Endodermal cell (in vitro differentiated cells): ENCODE measurements around the gene CGRRF1. TPM values are rescaled to one million over a fixed set of nuclear protein-coding genes. Genes with fewer than 3 reads are reported as not detected.

Experiments used
- DNase-seq: peaks from one replicate; pipeline ENCODE4 v3.0.0-alpha.2; 2017
- H3K27ac ChIP-seq: 2 replicates; pipeline ENCODE4 v1.5.1; 2013; ENCODE audit warnings: mild to moderate bottlenecking, low read depth, low read length, moderate library complexity
- H3K27me3 ChIP-seq: 2 replicates; pipeline ENCODE4 v1.6.1; 2013; ENCODE audit warnings: mild to moderate bottlenecking, low read length, moderate library complexity; ENCODE audit not compliant: insufficient read depth, control insufficient read depth, poor library complexity, severe bottlenecking
- H3K36me3 ChIP-seq: 2 replicates; pipeline ENCODE4 v1.7.0; 2013; ENCODE audit warnings: mild to moderate bottlenecking, low read length, moderate library complexity; ENCODE audit not compliant: control insufficient read depth, insufficient read depth
- H3K4me1 ChIP-seq: one replicate; pipeline ENCODE4 v1.7.0; 2013; ENCODE audit warnings: low read length; ENCODE audit not compliant: control insufficient read depth, insufficient read depth
- H3K4me3 ChIP-seq: 2 replicates; pipeline ENCODE4 v1.5.1; 2013; ENCODE audit warnings: mild to moderate bottlenecking, low read length, moderate library complexity
- H3K9ac ChIP-seq: 2 replicates; pipeline ENCODE4 v1.6.1; 2013; ENCODE audit warnings: mild to moderate bottlenecking, low read length, moderate library complexity; ENCODE audit not compliant: poor library complexity, severe bottlenecking; ENCODE audit errors: extremely low read depth
- H3K9me3 ChIP-seq: 2 replicates; pipeline ENCODE4 v1.6.1; 2013; ENCODE audit warnings: mild to moderate bottlenecking, low read length, moderate library complexity; ENCODE audit not compliant: control insufficient read depth
- H3K27ac Mint-ChIP-seq: 2 replicates; pipeline ENCODE4 v1.8.0; 2020; ENCODE audit warnings: mixed read lengths
- H3K27me3 Mint-ChIP-seq: 2 replicates; pipeline ENCODE4 v1.8.0; 2021; ENCODE audit warnings: mild to moderate bottlenecking, mixed read lengths; ENCODE audit not compliant: insufficient read depth
- H3K36me3 Mint-ChIP-seq: 2 replicates; pipeline ENCODE4 v1.8.0; 2020; ENCODE audit warnings: low read depth, mixed read lengths
- H3K4me1 Mint-ChIP-seq: 2 replicates; pipeline ENCODE4 v1.8.0; 2020; ENCODE audit warnings: mixed read lengths
- H3K4me3 Mint-ChIP-seq: 2 replicates; pipeline ENCODE4 v1.8.0; 2020; ENCODE audit warnings: mild to moderate bottlenecking, moderate library complexity, mixed read lengths
- H3K9me3 Mint-ChIP-seq: 2 replicates; pipeline ENCODE4 v1.8.0; 2020; ENCODE audit warnings: mild to moderate bottlenecking, mixed read lengths
- CTCF ChIP-seq: fragments of 200-600 bp; sonication (generic); conservative IDR thresholded peaks from 2 replicates; pipeline ENCODE4 v1.5.0; 2021; ENCODE audit warnings: antibody characterized with exemption, mild to moderate bottlenecking
- WGBS, 2 experiments: methylation state at CpG; one replicate each; pipeline versions ENCODE4 v1.1.5 to v1.1.7; 2013; ENCODE audit warnings: missing lambda C conversion rate in 2 of 2, mixed read lengths in 1 of 2; ENCODE audit not compliant: insufficient coverage in 1 of 2, insufficient read length in 1 of 2; 5-methylcytosine and 5-hydroxymethylcytosine counted together
- total RNA-seq, 2 donors: library from RNA; stranded (reverse); fragmentation: NEBNext Ultra II Directional in 1 of 2; extraction: Animal tissue kit (Norgen Biotek cat#: 25700) in 1 of 2; gene quantifications; 2 replicates in 1 of 2; 3 replicates in 1 of 2; pipeline ENCODE4 v1.2.1, GENCODE V29; 2021

The CGRRF1 gene
- total RNA-seq, 2 donors from 2014 or later, result 17.8 to 19.3 TPM

- peak overlapping the region; percentile 11 for H3K9ac ChIP-seq
- no peak for DNase-seq
- Mint-ChIP-seq H3K36me3 (peaks cover 22% of the 10 kb centered on the region), H3K27me3 (no peaks in the 10 kb centered on the region), H3K9me3 (no peaks in the 10 kb centered on the region), H3K27ac (no peak overlapping the region), H3K4me1 (peaks cover 47% of the 10 kb centered on the region), H3K4me3 (peak overlapping the region; percentile 81)
- WGBS, 2 experiments, result 94% methylated on average over 1 of the region's 1 CpG; no CpG with 5 or more reads in 1 of the 2 experiments
- TF ChIP-seq CTCF, result no peak
- H3K27ac ChIP-seq, result no peak overlapping the region
- peaks cover 26% of the 10 kb centered on the region for H3K36me3 ChIP-seq
- H3K4me3 ChIP-seq, result peak overlapping the region; percentile 74
- H3K27me3 ChIP-seq, result no peaks in the 10 kb centered on the region
- peaks cover 15% of the 10 kb centered on the region for H3K4me1 ChIP-seq
- no peaks in the 10 kb centered on the region for H3K9me3 ChIP-seq
Measured at GRCh38 chr14:54486685-54487084, 23.0 kb upstream of the CGRRF1 start.

GRCh38 chr14:54487771-54488170 lies 21.9 kb upstream of the CGRRF1 start:
- H3K27ac ChIP-seq, result peak overlapping the region; percentile 86
- H3K36me3 ChIP-seq, result peaks cover 15% of the 10 kb centered on the region
- Mint-ChIP-seq H3K27ac (peak overlapping the region; percentile 53), H3K36me3 (peaks cover 17% of the 10 kb centered on the region), H3K4me3 (peak overlapping the region; percentile 81), H3K4me1 (peaks cover 49% of the 10 kb centered on the region), H3K27me3 (no peaks in the 10 kb centered on the region), H3K9me3 (no peaks in the 10 kb centered on the region)
- WGBS, 2 experiments, result 49 to 52% methylated on average over 4 of the region's 4 CpGs
- DNase-seq, result peak; percentile 22
- peak overlapping the region; percentile 84 for H3K9ac ChIP-seq
- peaks cover 15% of the 10 kb centered on the region for H3K4me1 ChIP-seq
- peak overlapping the region; percentile 89 for H3K4me3 ChIP-seq
- no peak for TF ChIP-seq CTCF
- no peaks in the 10 kb centered on the region for H3K27me3 ChIP-seq
- H3K9me3 ChIP-seq, result no peaks in the 10 kb centered on the region

GRCh38 chr14:54488318-54488645 lies 21.4 kb upstream of the CGRRF1 start:
- Mint-ChIP-seq H3K36me3 (peaks cover 12% of the 10 kb centered on the region), H3K27me3 (no peaks in the 10 kb centered on the region), H3K9me3 (no peaks in the 10 kb centered on the region), H3K4me1 (peaks cover 49% of the 10 kb centered on the region), H3K4me3 (peak overlapping the region; percentile 81), H3K27ac (peak overlapping the region; percentile 53)
- Histone ChIP-seq H3K9ac (peak overlapping the region; percentile 84), H3K9me3 (no peaks in the 10 kb centered on the region), H3K27me3 (no peaks in the 10 kb centered on the region), H3K4me1 (peaks cover 15% of the 10 kb centered on the region), H3K4me3 (peak overlapping the region; percentile 89), H3K27ac (peak overlapping the region; percentile 86), H3K36me3 (peaks cover 10% of the 10 kb centered on the region)
- WGBS, 2 experiments, result 1 to 3% methylated on average over 7 to 9 of the region's 9 CpGs
- DNase-seq, result no peak
- TF ChIP-seq CTCF, result peak; percentile 66
